ENCODE results near the gene POGZ.

The POGZ gene

DNA sequence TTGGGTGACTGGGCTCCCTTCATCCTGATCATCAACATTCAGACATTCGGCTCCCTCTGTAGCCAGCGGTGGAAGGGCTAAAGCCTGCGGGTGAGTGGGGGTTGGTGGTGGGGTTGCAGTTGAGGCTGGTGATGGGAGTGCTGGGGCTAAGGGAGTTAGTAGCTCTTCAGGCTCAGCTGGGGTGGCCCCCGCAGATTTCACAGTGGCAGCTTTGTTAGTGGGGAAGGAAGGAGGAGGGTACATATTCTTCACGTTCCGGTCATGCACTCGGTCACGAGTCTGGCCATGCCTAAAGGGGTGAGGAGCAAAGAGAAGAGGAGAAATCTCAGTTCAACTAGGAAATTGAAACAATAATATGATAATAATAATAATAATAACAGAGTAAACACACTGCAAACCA lies 53.1 kb downstream of the POGZ start:
- H3K27ac ChIP-seq: no peak overlapping the region
- H3K4me2 ChIP-seq (ENCODE audit: low read length): no peak overlapping the region
- H3K36me3 ChIP-seq (ENCODE audit: control insufficient read depth, insufficient read depth, low read length): no peaks in the 10 kb centered on the region
- H3K27me3 ChIP-seq (ENCODE audit: control insufficient read depth, insufficient read depth, low read length): no peaks in the 10 kb centered on the region
- no peaks in the 10 kb centered on the region for H3K4me1 ChIP-seq
- no peak overlapping the region for H2AFZ ChIP-seq
- H3K79me2 ChIP-seq: no peaks in the 10 kb centered on the region
- no peak overlapping the region for H3K4me3 ChIP-seq (ENCODE audit: low read depth, low read length)
- TF ChIP-seq, protein P1, sequence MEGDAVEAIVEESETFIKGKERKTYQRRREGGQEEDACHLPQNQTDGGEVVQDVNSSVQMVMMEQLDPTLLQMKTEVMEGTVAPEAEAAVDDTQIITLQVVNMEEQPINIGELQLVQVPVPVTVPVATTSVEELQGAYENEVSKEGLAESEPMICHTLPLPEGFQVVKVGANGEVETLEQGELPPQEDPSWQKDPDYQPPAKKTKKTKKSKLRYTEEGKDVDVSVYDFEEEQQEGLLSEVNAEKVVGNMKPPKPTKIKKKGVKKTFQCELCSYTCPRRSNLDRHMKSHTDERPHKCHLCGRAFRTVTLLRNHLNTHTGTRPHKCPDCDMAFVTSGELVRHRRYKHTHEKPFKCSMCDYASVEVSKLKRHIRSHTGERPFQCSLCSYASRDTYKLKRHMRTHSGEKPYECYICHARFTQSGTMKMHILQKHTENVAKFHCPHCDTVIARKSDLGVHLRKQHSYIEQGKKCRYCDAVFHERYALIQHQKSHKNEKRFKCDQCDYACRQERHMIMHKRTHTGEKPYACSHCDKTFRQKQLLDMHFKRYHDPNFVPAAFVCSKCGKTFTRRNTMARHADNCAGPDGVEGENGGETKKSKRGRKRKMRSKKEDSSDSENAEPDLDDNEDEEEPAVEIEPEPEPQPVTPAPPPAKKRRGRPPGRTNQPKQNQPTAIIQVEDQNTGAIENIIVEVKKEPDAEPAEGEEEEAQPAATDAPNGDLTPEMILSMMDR (IDR thresholded peaks at IDR 0.05): no peak
- H3K9me3 ChIP-seq (ENCODE audit: control insufficient read depth, low read length): no peaks in the 10 kb centered on the region
- H3K9ac ChIP-seq: no peak overlapping the region

DNA sequence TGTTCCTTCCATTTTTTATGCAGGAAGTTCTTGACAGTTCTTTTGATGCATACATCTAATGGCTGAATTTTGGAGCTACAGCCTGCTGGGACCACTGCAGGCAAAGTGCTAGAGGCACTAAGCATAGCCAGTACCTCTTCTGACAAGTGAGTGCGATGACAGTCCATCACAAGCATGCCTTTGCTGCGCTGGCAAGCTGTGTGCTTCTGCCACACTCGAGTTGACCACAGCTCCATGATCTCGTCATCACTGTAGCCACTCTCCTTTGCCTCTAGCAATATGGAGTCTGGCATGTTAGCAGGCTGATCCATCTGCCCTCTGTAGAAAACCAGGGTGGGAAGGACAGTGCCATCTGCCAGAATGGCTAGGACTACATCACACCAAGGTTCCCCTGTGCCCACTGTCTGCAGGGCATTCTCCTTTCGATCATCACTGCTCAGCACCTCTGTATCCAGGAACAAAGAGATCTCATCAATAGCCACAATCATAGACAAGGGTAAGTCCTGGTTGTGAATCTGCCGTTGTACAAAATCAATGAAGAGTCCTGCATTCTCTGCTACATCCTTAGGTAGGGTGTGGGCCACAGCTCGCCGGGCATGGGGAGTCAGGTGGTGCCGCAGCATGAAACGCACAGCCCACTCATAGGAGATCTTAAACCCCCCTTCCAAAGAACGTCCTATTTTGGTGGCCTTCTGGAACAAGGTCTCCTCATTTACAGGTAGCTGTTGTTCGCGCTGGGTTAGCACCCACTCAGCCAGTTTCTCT lies 53.9 kb downstream of the POGZ start:
- H3K9ac ChIP-seq: no peak overlapping the region
- no peaks in the 10 kb centered on the region for H3K79me2 ChIP-seq
- H3K27me3 ChIP-seq (ENCODE audit: control insufficient read depth, insufficient read depth, low read length): no peaks in the 10 kb centered on the region
- no peaks in the 10 kb centered on the region for H3K9me3 ChIP-seq (ENCODE audit: control insufficient read depth, low read length)
- no peak overlapping the region for H3K27ac ChIP-seq
- H3K4me3 ChIP-seq (ENCODE audit: low read depth, low read length): no peak overlapping the region
- H2AFZ ChIP-seq: no peak overlapping the region
- H3K4me2 ChIP-seq (ENCODE audit: low read length): no peak overlapping the region
- no peaks in the 10 kb centered on the region for H3K36me3 ChIP-seq (ENCODE audit: control insufficient read depth, insufficient read depth, low read length)
- TF ChIP-seq, protein P1 (IDR thresholded peaks at IDR 0.05): no peak
- peaks cover 3% of the 10 kb centered on the region for H3K4me1 ChIP-seq

DNA sequence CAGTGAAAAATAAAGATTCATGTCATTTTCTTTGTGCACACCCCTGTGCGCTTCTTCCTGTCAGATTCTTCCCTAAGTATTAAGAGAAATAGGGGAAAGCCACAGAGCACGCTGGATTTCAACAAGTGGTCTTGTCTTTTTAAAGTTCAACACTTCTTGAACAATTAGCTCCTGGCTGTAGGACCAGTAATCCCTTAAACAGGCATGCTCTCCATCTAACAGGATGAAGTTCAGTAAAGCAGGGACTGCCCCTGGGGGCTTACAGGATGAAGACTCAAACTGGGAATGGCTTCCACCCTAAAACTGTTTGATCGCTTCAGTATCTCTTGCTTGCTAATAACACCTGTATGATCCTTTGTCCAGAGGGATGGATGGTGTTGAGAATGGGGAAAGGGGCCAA lies 55.7 kb downstream of the POGZ start:
- no peak overlapping the region for H3K27ac ChIP-seq
- no peaks in the 10 kb centered on the region for H3K36me3 ChIP-seq (ENCODE audit: control insufficient read depth, insufficient read depth, low read length)
- no peak overlapping the region for H3K9ac ChIP-seq
- H3K4me2 ChIP-seq (ENCODE audit: low read length): no peak overlapping the region
- no peak overlapping the region for H2AFZ ChIP-seq
- H3K4me3 ChIP-seq (ENCODE audit: low read depth, low read length): no peak overlapping the region
- H3K4me1 ChIP-seq: peaks cover 6% of the 10 kb centered on the region
- H3K79me2 ChIP-seq: peaks cover 6% of the 10 kb centered on the region
- TF ChIP-seq, protein P1 (IDR thresholded peaks at IDR 0.05): no peak
- no peaks in the 10 kb centered on the region for H3K9me3 ChIP-seq (ENCODE audit: control insufficient read depth, low read length)
- H3K27me3 ChIP-seq (ENCODE audit: control insufficient read depth, insufficient read depth, low read length): no peaks in the 10 kb centered on the region

DNA sequence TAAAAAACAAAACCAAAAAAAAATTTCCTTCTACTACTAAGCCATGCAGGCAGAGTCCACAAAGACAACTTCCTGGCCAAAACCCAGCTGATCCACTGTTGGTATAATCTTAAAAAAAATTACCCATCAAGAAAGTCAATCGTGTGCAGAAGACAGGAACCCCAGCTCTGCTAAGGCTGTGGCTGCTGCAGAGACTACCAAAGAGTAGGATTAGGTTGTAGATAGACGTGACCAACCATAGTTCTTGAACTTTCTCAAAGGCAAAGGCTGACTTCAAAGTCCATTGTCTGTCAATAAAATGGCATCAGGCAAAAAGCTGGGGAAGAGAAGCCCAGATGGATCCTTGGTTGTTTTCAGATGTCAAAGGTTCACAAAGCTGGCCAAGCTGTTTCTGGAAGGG lies 56.5 kb downstream of the POGZ start:
- H3K9me3 ChIP-seq (ENCODE audit: control insufficient read depth, low read length): no peaks in the 10 kb centered on the region
- no peak overlapping the region for H3K4me2 ChIP-seq (ENCODE audit: low read length)
- peaks cover 6% of the 10 kb centered on the region for H3K4me1 ChIP-seq
- no peak overlapping the region for H3K4me3 ChIP-seq (ENCODE audit: low read depth, low read length)
- H2AFZ ChIP-seq: no peak overlapping the region
- H3K9ac ChIP-seq: no peak overlapping the region
- no peaks in the 10 kb centered on the region for H3K27me3 ChIP-seq (ENCODE audit: control insufficient read depth, insufficient read depth, low read length)
- H3K36me3 ChIP-seq (ENCODE audit: control insufficient read depth, insufficient read depth, low read length): no peaks in the 10 kb centered on the region
- TF ChIP-seq, protein P1 (IDR thresholded peaks at IDR 0.05): no peak
- no peak overlapping the region for H3K27ac ChIP-seq
- H3K79me2 ChIP-seq: peaks cover 6% of the 10 kb centered on the region

DNA sequence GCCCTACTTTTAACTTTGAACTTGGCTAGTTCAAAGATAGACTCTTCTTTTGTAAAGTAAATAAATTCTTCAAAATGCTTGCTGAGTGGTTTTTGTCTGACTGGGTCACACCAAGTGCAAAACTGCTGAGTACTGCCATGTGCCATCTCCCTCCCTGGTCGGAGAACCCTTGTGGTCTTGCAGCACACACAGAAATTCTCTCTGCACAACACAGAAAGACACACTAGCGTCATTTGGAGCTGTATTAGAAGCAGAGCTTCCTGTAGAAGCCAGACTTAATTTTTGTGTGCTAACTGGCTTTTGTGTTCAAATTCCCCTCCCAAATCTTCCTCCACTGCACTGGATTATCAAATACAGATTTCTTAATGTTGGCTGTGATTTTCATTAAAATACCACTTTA lies 57.4 kb downstream of the POGZ start:
- no peaks in the 10 kb centered on the region for H3K36me3 ChIP-seq (ENCODE audit: control insufficient read depth, insufficient read depth, low read length)

More for the DNA sequence above, 57.4 kb downstream of the POGZ start:
- no peak overlapping the region for H3K4me2 ChIP-seq (ENCODE audit: low read length)
- no peaks in the 10 kb centered on the region for H3K9me3 ChIP-seq (ENCODE audit: control insufficient read depth, low read length)
- peaks cover 6% of the 10 kb centered on the region for H3K79me2 ChIP-seq
- no peak overlapping the region for H3K27ac ChIP-seq
- no peak overlapping the region for H3K9ac ChIP-seq
- H3K4me3 ChIP-seq (ENCODE audit: low read depth, low read length): no peak overlapping the region
- peaks cover 6% of the 10 kb centered on the region for H3K4me1 ChIP-seq
- no peaks in the 10 kb centered on the region for H3K27me3 ChIP-seq (ENCODE audit: control insufficient read depth, insufficient read depth, low read length)
- TF ChIP-seq, protein P1 (IDR thresholded peaks at IDR 0.05): no peak
- no peak overlapping the region for H2AFZ ChIP-seq

Measured in parathyroid adenoma (tissue), 2 donors.